ENCODE data around the gene CCDC180.

CCDC180 gene

GRCh38 chr9:97310896-97311295 is 3.4 kb downstream of the CCDC180 start:
- TF ChIP-seq CTCF (conservative IDR thresholded peaks at IDR 0.05): no peak
- H3K27ac ChIP-seq: no peak overlapping the region

- no peak for TF ChIP-seq CTCF (conservative IDR thresholded peaks at IDR 0.05)
- H3K27ac ChIP-seq: no peak overlapping the region
These were observed 4.5 kb downstream of the CCDC180 start for GRCh38 chr9:97311798-97312500.

GRCh38 chr9:97312556-97312955 is 5.1 kb downstream of the CCDC180 start:
- TF ChIP-seq CTCF (conservative IDR thresholded peaks at IDR 0.05): no peak
- H3K27ac ChIP-seq: no peak overlapping the region

- H3K27ac ChIP-seq: no peak overlapping the region
- TF ChIP-seq CTCF (conservative IDR thresholded peaks at IDR 0.05): no peak
These were observed 5.8 kb downstream of the CCDC180 start for GRCh38 chr9:97313243-97313642.

GRCh38 chr9:97313746-97314145 is 6.3 kb downstream of the CCDC180 start:
- H3K27ac ChIP-seq: no peak overlapping the region
- no peak for TF ChIP-seq CTCF (conservative IDR thresholded peaks at IDR 0.05)

- no peak for TF ChIP-seq CTCF (conservative IDR thresholded peaks at IDR 0.05)
These were observed 7.0 kb downstream of the CCDC180 start for GRCh38 chr9:97314503-97314902.

GRCh38 chr9:97315550-97315949 is 8.1 kb downstream of the CCDC180 start:
- no peak for TF ChIP-seq CTCF (conservative IDR thresholded peaks at IDR 0.05)
- no peak overlapping the region for H3K27ac ChIP-seq

More at GRCh38 chr9:97314503-97314902, 7.0 kb downstream of the CCDC180 start:
- H3K27ac ChIP-seq: no peak overlapping the region
